ENCODE data around the gene KANSL1. TPM values are rescaled to one million over a fixed set of nuclear protein-coding genes. Genes with fewer than 3 reads are reported as not detected.

The KANSL1 gene
- total RNA-seq, 1 donor from 2014 or later = 122 TPM

DNA sequence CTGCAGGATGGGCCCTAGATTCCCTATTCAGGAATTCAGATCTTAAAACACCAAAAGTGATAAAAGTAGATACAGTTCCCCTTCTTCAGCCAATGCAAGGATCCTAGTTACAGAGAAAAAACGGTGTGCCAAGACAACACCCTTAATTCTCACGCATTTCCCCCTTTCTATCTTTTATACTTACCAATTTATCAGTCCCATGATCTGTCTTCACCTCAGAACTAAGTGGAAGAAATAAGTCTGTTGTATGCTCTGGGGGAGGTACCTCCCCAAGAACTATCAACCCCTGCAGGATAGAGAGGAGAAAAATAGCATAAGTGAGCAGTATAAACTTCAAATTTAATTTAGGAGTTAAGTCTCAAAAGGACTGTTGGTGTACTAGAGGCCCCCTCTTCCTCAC lies 111.0 kb downstream of the KANSL1 start:
- no peak for DNase-seq (ENCODE audit: extremely low spot score in 2 of 2)
- Histone ChIP-seq H3K9me3 (no peaks in the 10 kb centered on the region), H3K4me1 (peaks cover 24% of the 10 kb centered on the region), H3K27ac (no peak overlapping the region), H3K4me3 (no peak overlapping the region), H3K36me3 (no peaks in the 10 kb centered on the region), H3K27me3 (no peaks in the 10 kb centered on the region)
- TF ChIP-seq POLR2AphosphoS5 (IDR thresholded peaks at IDR 0.05; ENCODE audit: insufficient read depth in 1 of 2, low read depth in 1 of 2) (no peak), POLR2A (IDR thresholded peaks at IDR 0.05) (no peak)
- TF ChIP-seq, protein P1, sequence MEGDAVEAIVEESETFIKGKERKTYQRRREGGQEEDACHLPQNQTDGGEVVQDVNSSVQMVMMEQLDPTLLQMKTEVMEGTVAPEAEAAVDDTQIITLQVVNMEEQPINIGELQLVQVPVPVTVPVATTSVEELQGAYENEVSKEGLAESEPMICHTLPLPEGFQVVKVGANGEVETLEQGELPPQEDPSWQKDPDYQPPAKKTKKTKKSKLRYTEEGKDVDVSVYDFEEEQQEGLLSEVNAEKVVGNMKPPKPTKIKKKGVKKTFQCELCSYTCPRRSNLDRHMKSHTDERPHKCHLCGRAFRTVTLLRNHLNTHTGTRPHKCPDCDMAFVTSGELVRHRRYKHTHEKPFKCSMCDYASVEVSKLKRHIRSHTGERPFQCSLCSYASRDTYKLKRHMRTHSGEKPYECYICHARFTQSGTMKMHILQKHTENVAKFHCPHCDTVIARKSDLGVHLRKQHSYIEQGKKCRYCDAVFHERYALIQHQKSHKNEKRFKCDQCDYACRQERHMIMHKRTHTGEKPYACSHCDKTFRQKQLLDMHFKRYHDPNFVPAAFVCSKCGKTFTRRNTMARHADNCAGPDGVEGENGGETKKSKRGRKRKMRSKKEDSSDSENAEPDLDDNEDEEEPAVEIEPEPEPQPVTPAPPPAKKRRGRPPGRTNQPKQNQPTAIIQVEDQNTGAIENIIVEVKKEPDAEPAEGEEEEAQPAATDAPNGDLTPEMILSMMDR (IDR thresholded peaks at IDR 0.05) = no peak
- intact Hi-C loops (cut with DNase I) = no loop called here

DNA sequence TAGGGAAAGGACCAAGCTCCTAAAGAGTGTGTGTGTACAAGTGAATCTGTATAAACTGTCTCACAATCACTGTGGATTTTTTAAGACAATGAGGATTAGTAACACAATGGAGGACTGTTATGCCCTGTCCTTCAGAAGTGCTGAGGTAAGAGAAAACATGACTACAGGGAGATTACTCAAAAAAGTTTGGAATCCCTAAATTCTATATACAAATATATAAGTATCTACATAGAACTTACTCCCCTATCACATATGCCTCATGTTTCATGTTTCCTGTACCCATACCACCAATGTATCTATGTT lies 112.3 kb downstream of the KANSL1 start:
- Histone ChIP-seq H3K27me3 (no peaks in the 10 kb centered on the region), H3K36me3 (no peaks in the 10 kb centered on the region), H3K4me3 (no peak overlapping the region), H3K4me1 (peaks cover 24% of the 10 kb centered on the region), H3K27ac (no peak overlapping the region), H3K9me3 (no peaks in the 10 kb centered on the region)
- DNase-seq (ENCODE audit: extremely low spot score in 2 of 2) = no peak
- TF ChIP-seq, protein P1 (IDR thresholded peaks at IDR 0.05) = no peak
- TF ChIP-seq POLR2AphosphoS5 (IDR thresholded peaks at IDR 0.05; ENCODE audit: insufficient read depth in 1 of 2, low read depth in 1 of 2) = no peak
- no peak for TF ChIP-seq POLR2A (IDR thresholded peaks at IDR 0.05)
- intact Hi-C loops (cut with DNase I) = no loop called here

DNA sequence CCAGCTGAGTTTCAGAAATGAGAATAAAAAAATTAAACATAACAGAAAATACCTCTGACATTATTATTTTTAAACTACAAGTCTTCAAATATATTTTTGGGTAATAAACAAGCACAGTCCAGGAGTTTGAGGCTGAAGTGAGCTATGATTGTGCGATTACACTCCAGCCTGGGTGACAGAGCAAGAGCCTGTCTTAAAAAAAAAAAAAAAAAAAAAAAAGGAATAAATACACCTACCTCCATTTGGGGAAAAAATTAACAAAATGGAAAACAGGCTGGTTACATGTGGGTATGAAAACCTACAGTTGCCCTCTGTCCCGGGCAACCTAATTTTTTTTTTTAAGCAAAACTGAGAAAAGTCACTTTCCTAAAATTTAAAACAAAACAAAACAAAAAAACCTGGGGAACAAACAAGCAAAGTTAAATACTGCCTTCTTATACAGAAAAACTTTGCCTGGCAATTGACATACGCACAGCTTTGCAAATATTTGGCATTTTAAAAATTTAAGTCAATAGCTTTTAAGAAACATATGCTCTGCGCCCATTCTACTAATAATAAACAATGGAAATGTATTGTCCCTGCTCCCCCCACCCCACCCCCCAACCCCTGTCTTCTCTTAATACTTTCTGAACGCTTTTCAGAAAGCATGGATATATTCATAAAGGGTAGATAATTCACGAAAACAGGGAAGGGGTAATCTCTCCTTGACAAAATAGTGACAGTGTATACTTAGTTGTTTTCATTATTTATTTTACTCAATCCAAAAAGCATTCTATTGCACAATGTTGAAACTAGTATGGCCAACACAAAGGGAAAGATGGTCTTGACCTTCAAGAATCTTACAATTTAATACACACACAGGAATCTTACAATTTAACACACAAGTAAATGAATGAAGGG lies 112.9 kb downstream of the KANSL1 start:
- TF ChIP-seq POLR2A (IDR thresholded peaks at IDR 0.05) = no peak
- TF ChIP-seq, protein P1 (IDR thresholded peaks at IDR 0.05) = no peak
- no peak for TF ChIP-seq POLR2AphosphoS5 (IDR thresholded peaks at IDR 0.05; ENCODE audit: insufficient read depth in 1 of 2, low read depth in 1 of 2)
- no peaks in the 10 kb centered on the region for H3K36me3 ChIP-seq
- no peaks in the 10 kb centered on the region for H3K9me3 ChIP-seq
- H3K4me3 ChIP-seq = no peak overlapping the region
- peaks cover 24% of the 10 kb centered on the region for H3K4me1 ChIP-seq
- H3K27me3 ChIP-seq = no peaks in the 10 kb centered on the region
- no peak for DNase-seq (ENCODE audit: extremely low spot score in 2 of 2)
- intact Hi-C loops (cut with DNase I) = no loop called here
- no peak overlapping the region for H3K27ac ChIP-seq

DNA sequence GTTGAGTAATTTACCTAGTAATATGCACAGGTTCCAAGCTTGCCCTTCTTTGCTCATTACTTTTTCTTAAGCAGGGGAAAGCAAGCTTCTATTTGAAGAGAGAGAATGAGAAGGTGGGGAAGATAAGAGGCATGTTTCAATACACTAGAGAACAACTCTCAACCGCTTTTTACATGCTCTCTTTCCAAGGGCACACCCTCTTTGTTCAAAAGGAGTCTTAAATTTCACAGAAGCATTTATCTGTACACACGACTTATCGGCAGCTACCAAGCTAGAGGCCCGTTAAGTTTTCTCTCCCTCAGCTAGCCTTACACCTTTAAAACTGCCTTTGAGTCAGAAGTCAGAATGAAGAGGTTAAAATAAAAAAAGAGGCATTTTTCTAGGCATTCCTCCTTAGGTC lies 114.6 kb downstream of the KANSL1 start:
- intact Hi-C loops (cut with DNase I) = no loop called here
- peaks cover 24% of the 10 kb centered on the region for H3K4me1 ChIP-seq
- no peaks in the 10 kb centered on the region for H3K9me3 ChIP-seq
- H3K36me3 ChIP-seq = no peaks in the 10 kb centered on the region
- H3K4me3 ChIP-seq = no peak overlapping the region
- no peaks in the 10 kb centered on the region for H3K27me3 ChIP-seq
- no peak for DNase-seq (ENCODE audit: extremely low spot score in 2 of 2)
- TF ChIP-seq POLR2A (IDR thresholded peaks at IDR 0.05) (no peak), POLR2AphosphoS5 (IDR thresholded peaks at IDR 0.05; ENCODE audit: insufficient read depth in 1 of 2, low read depth in 1 of 2) (no peak)
- TF ChIP-seq, protein P1 (IDR thresholded peaks at IDR 0.05) = no peak
- H3K27ac ChIP-seq = no peak overlapping the region

DNA sequence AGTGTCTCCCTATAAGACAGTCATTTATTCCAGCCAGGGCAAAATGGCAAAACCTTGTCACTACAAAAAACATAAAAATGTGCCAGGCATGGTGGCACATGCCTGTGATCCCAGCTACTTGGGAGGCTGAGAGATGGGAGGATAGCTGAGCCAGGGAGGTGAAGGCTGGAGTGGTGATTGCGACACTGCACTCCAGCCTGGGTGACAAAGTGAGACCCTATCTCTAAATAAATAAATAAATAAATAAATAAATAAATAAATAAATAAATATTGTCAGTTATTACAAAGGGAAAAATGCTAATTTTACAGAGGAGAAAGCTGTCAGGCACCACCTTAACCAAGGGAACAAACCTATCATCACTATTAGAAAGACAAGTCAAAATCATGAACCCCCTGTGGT lies 118.7 kb downstream of the KANSL1 start:
- peaks cover 10% of the 10 kb centered on the region for H3K4me1 ChIP-seq
- no peak overlapping the region for H3K27ac ChIP-seq
- intact Hi-C loops (cut with DNase I) = no loop called here
- H3K27me3 ChIP-seq = no peaks in the 10 kb centered on the region
- no peaks in the 10 kb centered on the region for H3K9me3 ChIP-seq
- DNase-seq (ENCODE audit: extremely low spot score in 2 of 2) = no peak
- H3K36me3 ChIP-seq = no peaks in the 10 kb centered on the region
- TF ChIP-seq, protein P1 (IDR thresholded peaks at IDR 0.05) = no peak
- TF ChIP-seq POLR2AphosphoS5 (IDR thresholded peaks at IDR 0.05; ENCODE audit: insufficient read depth in 1 of 2, low read depth in 1 of 2) = no peak
- TF ChIP-seq POLR2A (IDR thresholded peaks at IDR 0.05) = no peak
- H3K4me3 ChIP-seq = no peak overlapping the region

Measured in vagina (tissue), 2 donors.